Choroid plexus epithelial cell (primary cell): ENCODE measurements around the gene MATN1.

ENCODE experiments used
- DNase-seq: peaks from one replicate; pipeline ENCODE4 v3.0.0-alpha.2; 2010; ENCODE audit warnings: low read depth
- H3K4me3 ChIP-seq: 2 replicates; pipeline ENCODE4 v1.5.1; 2011; ENCODE audit warnings: low read depth, mild to moderate bottlenecking, control low read depth, low read length, moderate library complexity
- TF ChIP-seq, protein P1 (sequence below): conservative IDR thresholded peaks from 2 replicates; pipeline ENCODE4 v1.5.1; 2011; ENCODE audit warnings: low read depth, mild to moderate bottlenecking, control low read depth, inconsistent platforms, low read length, moderate library complexity

MATN1 gene

DNA sequence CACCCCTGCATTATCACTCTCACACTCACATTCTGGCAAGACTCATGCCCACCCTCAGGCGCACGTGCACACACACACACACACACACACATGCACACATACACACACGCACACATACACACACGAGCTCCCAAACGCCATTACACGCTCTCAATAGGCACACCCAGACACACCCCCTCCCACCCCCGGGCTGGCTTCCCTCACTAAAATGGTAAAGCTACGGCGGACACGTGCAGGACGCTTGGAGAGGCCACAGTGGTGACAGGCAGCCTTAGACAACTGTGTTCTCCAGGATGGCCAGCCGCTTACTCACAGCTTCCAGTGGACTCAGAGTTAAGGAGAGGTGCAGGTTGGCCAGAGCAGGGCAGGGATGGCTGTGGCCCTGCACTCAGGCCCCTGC, 10.1 kb downstream of the MATN1 start:
- TF ChIP-seq, protein P1, sequence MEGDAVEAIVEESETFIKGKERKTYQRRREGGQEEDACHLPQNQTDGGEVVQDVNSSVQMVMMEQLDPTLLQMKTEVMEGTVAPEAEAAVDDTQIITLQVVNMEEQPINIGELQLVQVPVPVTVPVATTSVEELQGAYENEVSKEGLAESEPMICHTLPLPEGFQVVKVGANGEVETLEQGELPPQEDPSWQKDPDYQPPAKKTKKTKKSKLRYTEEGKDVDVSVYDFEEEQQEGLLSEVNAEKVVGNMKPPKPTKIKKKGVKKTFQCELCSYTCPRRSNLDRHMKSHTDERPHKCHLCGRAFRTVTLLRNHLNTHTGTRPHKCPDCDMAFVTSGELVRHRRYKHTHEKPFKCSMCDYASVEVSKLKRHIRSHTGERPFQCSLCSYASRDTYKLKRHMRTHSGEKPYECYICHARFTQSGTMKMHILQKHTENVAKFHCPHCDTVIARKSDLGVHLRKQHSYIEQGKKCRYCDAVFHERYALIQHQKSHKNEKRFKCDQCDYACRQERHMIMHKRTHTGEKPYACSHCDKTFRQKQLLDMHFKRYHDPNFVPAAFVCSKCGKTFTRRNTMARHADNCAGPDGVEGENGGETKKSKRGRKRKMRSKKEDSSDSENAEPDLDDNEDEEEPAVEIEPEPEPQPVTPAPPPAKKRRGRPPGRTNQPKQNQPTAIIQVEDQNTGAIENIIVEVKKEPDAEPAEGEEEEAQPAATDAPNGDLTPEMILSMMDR: no peak
- H3K4me3 ChIP-seq: no peak overlapping the region
- DNase-seq: no peak

GRCh38 chr1:30712583-30712982, 10.8 kb downstream of the MATN1 start:
- no peak for DNase-seq
- TF ChIP-seq, protein P1: no peak

GRCh38 chr1:30710407-30710806, 13.0 kb downstream of the MATN1 start:
- TF ChIP-seq, protein P1: no peak
- DNase-seq: no peak
- no peak overlapping the region for H3K4me3 ChIP-seq

More at GRCh38 chr1:30712583-30712982, 10.8 kb downstream of the MATN1 start:
- no peak overlapping the region for H3K4me3 ChIP-seq

- DNase-seq: no peak
- TF ChIP-seq, protein P1: no peak
- no peak overlapping the region for H3K4me3 ChIP-seq
Observed at GRCh38 chr1:30708361-30708728, 15.0 kb downstream of the MATN1 start.

- TF ChIP-seq, protein P1: peak; percentile 93
- DNase-seq: peak; percentile 78
Observed at GRCh38 chr1:30707412-30708360, 15.7 kb downstream of the MATN1 start.

GRCh38 chr1:30706528-30706927, 16.9 kb downstream of the MATN1 start:
- TF ChIP-seq, protein P1: no peak
- peak; percentile 46 for DNase-seq
- no peak overlapping the region for H3K4me3 ChIP-seq

More at GRCh38 chr1:30707412-30708360, 15.7 kb downstream of the MATN1 start:
- H3K4me3 ChIP-seq: no peak overlapping the region

DNA sequence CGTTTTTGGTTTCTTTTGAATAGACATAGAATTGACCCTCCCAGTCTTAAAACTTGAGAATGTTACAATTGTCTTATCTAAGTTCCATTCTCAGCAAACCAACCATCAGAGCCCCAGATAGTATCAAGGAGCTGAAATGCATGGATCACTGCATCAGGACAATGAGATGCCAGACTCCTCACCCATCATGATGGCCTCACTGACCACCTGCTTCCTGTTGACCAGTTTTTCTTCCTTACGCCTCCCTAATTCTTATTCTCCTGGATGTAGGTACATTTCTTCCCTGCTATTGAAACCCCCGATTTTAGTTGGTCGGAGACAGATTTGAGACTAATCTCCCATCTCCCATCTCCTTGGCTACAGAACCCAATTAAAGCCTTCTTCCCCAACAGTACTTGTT, 17.7 kb downstream of the MATN1 start:
- DNase-seq: no peak
- no peak overlapping the region for H3K4me3 ChIP-seq
- TF ChIP-seq, protein P1: no peak
